Mesendoderm (in vitro differentiated cells): ENCODE results near the gene NRG3.

Source experiments
- DNase-seq: peaks from one replicate; pipeline ENCODE4 v3.0.0; 2013
- H2AK5ac ChIP-seq: 2 replicates; pipeline ENCODE4 v1.6.1; 2013; ENCODE audit warnings: low read length, inconsistent platforms
- H2BK120ac ChIP-seq: 2 replicates; pipeline ENCODE4 v1.6.1; 2013; ENCODE audit warnings: low read depth, mild to moderate bottlenecking, low read length, moderate library complexity, mixed read lengths
- H2BK15ac ChIP-seq: replicated peaks from 2 replicates; pipeline ENCODE4 v1.6.1; 2013; ENCODE audit warnings: low read depth, mild to moderate bottlenecking, moderate library complexity
- H2BK5ac ChIP-seq: 2 replicates; pipeline ENCODE4 v1.6.1; 2013; ENCODE audit warnings: low read length, inconsistent platforms
- H3K18ac ChIP-seq: 2 replicates; pipeline ENCODE4 v1.6.1; 2013; ENCODE audit warnings: mild to moderate bottlenecking, low read length, mixed read lengths
- H3K23ac ChIP-seq: one replicate; pipeline ENCODE4 v1.6.1; 2013; ENCODE audit warnings: low read length
- H3K27ac ChIP-seq: 2 replicates; pipeline ENCODE4 v1.5.1; 2013; ENCODE audit warnings: low read depth, mild to moderate bottlenecking, inconsistent platforms, low read length, moderate library complexity
- H3K27me3 ChIP-seq: 2 replicates; pipeline ENCODE4 v1.6.1; 2013; ENCODE audit warnings: low read length, control low read depth, mild to moderate bottlenecking, inconsistent platforms; ENCODE audit not compliant: insufficient read depth, poor library complexity
- H3K36me3 ChIP-seq: 2 replicates; pipeline ENCODE4 v1.6.1; 2013; ENCODE audit warnings: low read length, inconsistent platforms; ENCODE audit not compliant: control insufficient read depth, insufficient read depth
- H3K4ac ChIP-seq: one replicate; pipeline ENCODE4 v1.6.1; 2013; ENCODE audit warnings: low read depth, mild to moderate bottlenecking, low read length, moderate library complexity
- H3K4me1 ChIP-seq: 2 replicates; pipeline ENCODE4 v1.6.1; 2013; ENCODE audit warnings: low read depth, low read length, inconsistent platforms; ENCODE audit not compliant: control insufficient read depth
- H3K4me2 ChIP-seq: 2 replicates; pipeline ENCODE4 v1.6.1; 2013; ENCODE audit warnings: low read length
- H3K4me3 ChIP-seq: 2 replicates; pipeline ENCODE4 v1.5.1; 2013; ENCODE audit warnings: mild to moderate bottlenecking, low read length
- H3K56ac ChIP-seq: one replicate; pipeline ENCODE4 v1.6.1; 2013; ENCODE audit warnings: low read length
- H3K79me1 ChIP-seq: 2 replicates; pipeline ENCODE4 v1.6.1; 2013; ENCODE audit warnings: low read length, inconsistent platforms
- H3K79me2 ChIP-seq: 2 replicates; pipeline ENCODE4 v1.6.1; 2013; ENCODE audit warnings: mild to moderate bottlenecking, low read length; ENCODE audit not compliant: control insufficient read depth, insufficient read depth
- H3K9ac ChIP-seq: 2 replicates; pipeline ENCODE4 v1.6.1; 2013; ENCODE audit warnings: low read length, inconsistent platforms
- H4K5ac ChIP-seq: one replicate; pipeline ENCODE4 v1.6.1; 2013; ENCODE audit warnings: low read length
- H4K8ac ChIP-seq: one replicate; pipeline ENCODE4 v1.6.1; 2013; ENCODE audit warnings: low read depth, mild to moderate bottlenecking, control low read depth, low read length, moderate library complexity
- WGBS: extraction: QIAGEN DNeasy Blood & Tissue Kit; methylation state at CpG from one replicate; pipeline ENCODE4 v1.1.7; 2013; ENCODE audit warnings: low lambda C conversion rate, missing lambda C conversion rate; ENCODE audit not compliant: insufficient coverage; ENCODE audit errors: extremely low coverage; 5-methylcytosine and 5-hydroxymethylcytosine counted together

The NRG3 gene

DNA sequence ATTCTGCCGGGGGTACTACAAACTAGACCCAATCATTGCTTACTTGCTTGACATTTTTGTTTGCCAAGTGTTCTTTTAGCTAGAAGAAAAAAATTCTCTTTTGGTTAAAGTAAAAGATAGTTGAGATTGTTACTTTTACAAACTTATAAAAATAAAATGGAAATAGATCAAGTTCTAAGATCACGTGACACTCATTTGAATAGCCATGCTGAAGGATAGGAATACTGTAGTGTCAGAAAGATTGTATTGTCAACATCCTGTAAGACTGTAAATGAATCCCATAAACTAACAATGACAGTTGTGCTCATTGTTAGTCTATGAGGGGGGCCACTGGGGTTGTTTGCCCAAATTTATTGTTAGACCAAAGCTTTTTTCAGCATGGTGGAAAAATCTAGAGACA, 10.5 kb downstream of the NRG3 start:
- Histone ChIP-seq H3K4ac (no peak overlapping the region), H3K18ac (no peak overlapping the region), H4K8ac (no peak overlapping the region), H3K4me1 (no peaks in the 10 kb centered on the region), H3K36me3 (no peaks in the 10 kb centered on the region), H3K79me1 (no peaks in the 10 kb centered on the region), H4K5ac (no peak overlapping the region), H2AK5ac (no peak overlapping the region), H2BK120ac (no peak overlapping the region), H3K23ac (no peak overlapping the region), H3K4me3 (no peak overlapping the region), H3K79me2 (no peaks in the 10 kb centered on the region), H3K27ac (no peak overlapping the region), H3K56ac (no peak overlapping the region), H3K27me3 (no peaks in the 10 kb centered on the region), H3K4me2 (no peak overlapping the region), H3K9ac (no peak overlapping the region), H2BK5ac (no peak overlapping the region), H2BK15ac (no peak overlapping the region)
- no CpG with 5 or more reads among the region's 2 CpGs for WGBS
- no peak for DNase-seq

DNA sequence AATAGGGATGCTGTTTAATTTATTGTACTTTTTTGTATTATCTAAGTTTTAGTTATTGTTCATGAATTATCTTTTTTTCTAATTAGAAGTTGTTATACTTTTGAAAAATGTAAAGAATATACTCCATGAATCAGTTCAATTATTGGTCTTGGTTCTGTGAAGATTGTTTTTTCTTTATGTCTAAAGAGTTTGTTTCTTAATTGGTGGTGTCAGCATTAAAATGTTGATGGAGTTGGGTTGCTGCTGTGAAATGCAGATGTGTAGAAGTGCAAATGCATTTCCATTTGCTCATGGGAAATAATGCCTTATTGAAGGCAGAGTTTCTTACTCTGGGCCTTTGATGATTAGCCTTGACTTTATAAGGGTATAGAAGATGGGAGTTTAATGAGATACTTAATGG, 11.9 kb downstream of the NRG3 start:
- no peak overlapping the region for H3K4ac ChIP-seq
- H3K27me3 ChIP-seq, result no peaks in the 10 kb centered on the region
- H3K4me1 ChIP-seq, result no peaks in the 10 kb centered on the region

DNA sequence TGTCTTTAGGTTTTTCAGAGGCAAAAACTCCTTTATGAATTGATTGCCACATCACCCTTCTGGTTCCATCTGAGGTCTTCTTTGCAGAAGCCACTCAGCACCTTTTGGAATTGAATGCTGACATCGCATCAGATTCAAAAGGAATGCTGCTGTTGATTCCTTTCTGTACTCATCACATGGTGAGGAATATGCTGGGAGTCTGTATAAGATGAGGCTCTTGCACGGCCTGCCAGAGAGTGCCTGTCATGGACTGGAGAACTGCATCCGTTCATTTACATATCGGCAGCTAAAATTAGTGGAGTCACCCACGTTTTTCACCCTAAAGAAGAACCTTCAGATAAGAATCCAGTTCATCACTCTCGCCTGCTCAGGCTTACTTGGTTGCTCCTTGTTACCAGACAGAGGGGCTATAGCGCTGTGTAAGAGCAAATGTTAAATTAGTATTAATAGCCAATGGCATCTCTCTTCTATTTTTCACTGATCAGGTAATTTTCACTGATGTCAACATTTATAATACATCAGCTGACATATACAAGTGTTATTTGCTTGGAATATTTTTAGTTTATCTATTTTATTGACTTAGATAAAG, 14.3 kb downstream of the NRG3 start:
- peak; percentile 53 for DNase-seq
- Histone ChIP-seq H3K4me2 (no peak overlapping the region), H3K27me3 (no peaks in the 10 kb centered on the region), H2BK120ac (no peak overlapping the region), H2BK5ac (no peak overlapping the region), H3K4me1 (no peaks in the 10 kb centered on the region), H4K8ac (no peak overlapping the region), H3K56ac (no peak overlapping the region), H2AK5ac (no peak overlapping the region), H4K5ac (no peak overlapping the region), H3K79me2 (no peaks in the 10 kb centered on the region), H3K4me3 (no peak overlapping the region), H3K23ac (no peak overlapping the region), H3K18ac (no peak overlapping the region), H3K36me3 (no peaks in the 10 kb centered on the region), H2BK15ac (no peak overlapping the region), H3K79me1 (no peaks in the 10 kb centered on the region), H3K27ac (no peak overlapping the region), H3K9ac (no peak overlapping the region), H3K4ac (no peak overlapping the region)
- WGBS, result no CpG with 5 or more reads among the region's 7 CpGs

More for the DNA sequence above, 11.9 kb downstream of the NRG3 start:
- H3K23ac ChIP-seq, result no peak overlapping the region
- H3K4me2 ChIP-seq, result no peak overlapping the region
- no peaks in the 10 kb centered on the region for H3K79me2 ChIP-seq
- H2AK5ac ChIP-seq, result no peak overlapping the region
- no peak overlapping the region for H2BK15ac ChIP-seq
- no peak overlapping the region for H3K27ac ChIP-seq
- H3K79me1 ChIP-seq, result no peaks in the 10 kb centered on the region
- no peak overlapping the region for H3K4me3 ChIP-seq
- H3K56ac ChIP-seq, result no peak overlapping the region
- H3K9ac ChIP-seq, result no peak overlapping the region
- no peak for DNase-seq
- no peak overlapping the region for H2BK120ac ChIP-seq
- no peak overlapping the region for H4K8ac ChIP-seq
- H3K36me3 ChIP-seq, result no peaks in the 10 kb centered on the region
- H2BK5ac ChIP-seq, result no peak overlapping the region
- no peak overlapping the region for H4K5ac ChIP-seq
- H3K18ac ChIP-seq, result no peak overlapping the region

DNA sequence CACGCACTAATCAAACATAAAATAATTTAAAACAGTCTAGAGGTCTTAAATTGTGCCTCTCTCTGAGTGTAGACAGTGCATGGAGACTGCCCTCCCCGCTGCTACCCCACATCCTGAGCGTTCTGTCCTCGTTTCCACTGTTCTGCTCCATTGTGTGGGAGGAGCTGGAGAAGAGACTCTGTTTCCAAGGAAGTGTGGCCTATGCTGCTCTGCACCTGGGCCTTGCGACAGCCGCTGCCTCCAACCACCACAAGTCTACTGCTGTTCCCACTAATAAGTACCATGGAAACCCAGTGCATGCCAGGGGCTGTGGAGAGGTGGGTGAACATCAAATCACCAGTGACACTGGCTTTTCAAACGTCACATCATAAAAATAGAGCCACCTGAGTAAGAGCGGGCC, 19.6 kb downstream of the NRG3 start:
- no peak overlapping the region for H4K8ac ChIP-seq
- no peaks in the 10 kb centered on the region for H3K79me1 ChIP-seq
- H3K4ac ChIP-seq, result no peak overlapping the region
- no peak overlapping the region for H2BK120ac ChIP-seq
- H3K9ac ChIP-seq, result no peak overlapping the region
- no peak overlapping the region for H3K23ac ChIP-seq
- no peak overlapping the region for H3K18ac ChIP-seq
- H2AK5ac ChIP-seq, result no peak overlapping the region
- no peaks in the 10 kb centered on the region for H3K27me3 ChIP-seq
- no peak overlapping the region for H4K5ac ChIP-seq
- no peaks in the 10 kb centered on the region for H3K4me1 ChIP-seq
- WGBS, result no CpG with 5 or more reads among the region's 8 CpGs
- H3K56ac ChIP-seq, result no peak overlapping the region
- no peak for DNase-seq
- no peak overlapping the region for H2BK5ac ChIP-seq
- no peak overlapping the region for H3K4me2 ChIP-seq
- H3K4me3 ChIP-seq, result no peak overlapping the region
- no peak overlapping the region for H2BK15ac ChIP-seq
- no peak overlapping the region for H3K27ac ChIP-seq
- no peaks in the 10 kb centered on the region for H3K79me2 ChIP-seq
- H3K36me3 ChIP-seq, result no peaks in the 10 kb centered on the region

DNA sequence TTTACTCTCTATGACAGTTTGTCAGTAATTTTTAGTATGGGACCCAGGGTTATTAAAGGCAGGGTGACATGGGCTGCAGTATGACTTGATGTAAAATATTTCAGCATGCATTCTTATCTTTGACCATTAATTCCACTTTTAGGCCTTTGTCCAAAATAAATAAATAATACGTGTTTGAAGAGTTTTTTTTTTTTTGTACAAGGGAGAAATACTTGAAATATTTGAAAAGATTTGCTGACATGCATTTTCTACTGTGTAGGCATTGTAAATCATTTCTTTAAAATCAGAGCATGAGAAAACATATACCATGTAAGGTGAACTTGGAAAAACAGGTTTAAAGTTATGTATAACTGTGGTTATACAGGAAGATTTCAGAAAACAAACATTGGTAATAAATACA, 23.5 kb downstream of the NRG3 start:
- Histone ChIP-seq H3K79me1 (no peaks in the 10 kb centered on the region), H3K79me2 (no peaks in the 10 kb centered on the region), H3K4me2 (no peak overlapping the region), H3K27ac (no peak overlapping the region), H3K18ac (no peak overlapping the region), H4K8ac (no peak overlapping the region), H3K4ac (no peak overlapping the region), H3K23ac (no peak overlapping the region), H2BK120ac (no peak overlapping the region), H2BK15ac (no peak overlapping the region), H3K9ac (no peak overlapping the region), H4K5ac (no peak overlapping the region), H2AK5ac (no peak overlapping the region), H3K36me3 (no peaks in the 10 kb centered on the region), H2BK5ac (no peak overlapping the region), H3K27me3 (no peaks in the 10 kb centered on the region), H3K4me1 (no peaks in the 10 kb centered on the region), H3K4me3 (no peak overlapping the region), H3K56ac (no peak overlapping the region)
- DNase-seq, result no peak
- WGBS, result no CpG with 5 or more reads among the region's 1 CpG

DNA sequence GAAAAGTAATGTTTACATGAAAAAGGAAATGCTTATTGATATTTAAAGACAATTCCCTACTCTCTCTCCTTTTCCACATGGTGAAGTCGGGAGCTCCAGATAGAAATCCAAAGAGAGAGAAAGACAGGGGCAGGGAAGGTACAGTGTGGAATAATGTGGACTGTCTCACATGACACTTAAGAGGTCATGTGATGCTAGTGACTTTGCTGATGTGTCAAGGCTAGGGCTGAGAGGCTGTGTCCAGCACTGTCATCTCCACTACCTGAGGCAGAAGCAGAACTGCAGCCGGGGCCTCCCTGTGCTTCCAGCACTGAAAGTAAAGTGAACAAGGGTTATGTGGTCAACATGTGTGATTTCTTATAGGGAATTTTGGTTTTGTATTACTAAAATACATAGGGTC, 26.0 kb downstream of the NRG3 start:
- Histone ChIP-seq H3K4me1 (no peaks in the 10 kb centered on the region), H2BK5ac (no peak overlapping the region), H3K9ac (no peak overlapping the region), H3K23ac (no peak overlapping the region), H3K27me3 (no peaks in the 10 kb centered on the region), H2BK15ac (no peak overlapping the region), H4K5ac (no peak overlapping the region), H3K4me3 (no peak overlapping the region), H3K36me3 (no peaks in the 10 kb centered on the region), H2BK120ac (no peak overlapping the region), H3K27ac (no peak overlapping the region), H3K4me2 (no peak overlapping the region), H3K79me2 (no peaks in the 10 kb centered on the region), H3K4ac (no peak overlapping the region), H3K56ac (no peak overlapping the region), H4K8ac (no peak overlapping the region), H3K79me1 (no peaks in the 10 kb centered on the region), H3K18ac (no peak overlapping the region), H2AK5ac (no peak overlapping the region)
- DNase-seq, result no peak
- no CpG with 5 or more reads among the region's 2 CpGs for WGBS
